Activated naive CD4-positive, alpha-beta T cell treated with anti-CD3 and anti-CD28 coated beads for 36 hours (primary cell): ENCODE measurements around the gene MTG2. TPM values are rescaled to one million over a fixed set of nuclear protein-coding genes. Genes with fewer than 3 reads are reported as not detected.

ENCODE experiments used
- CTCF ChIA-PET: fragments of 350-600 bp; sonication (Branson Sonifier 250); formaldehyde crosslinking; loops from one replicate; lab custom pipeline; 2021; ENCODE audit warnings: antibody characterized with exemption; lab: Charles Lee
- DNase-seq: peaks from one replicate; pipeline ENCODE4 v3.0.0-alpha.2; 2020
- H3K27ac Mint-ChIP-seq: one replicate; pipeline ENCODE4 v1.8.0; 2021; ENCODE audit warnings: mild to moderate bottlenecking, mixed read lengths
- H3K27me3 Mint-ChIP-seq: one replicate; pipeline ENCODE4 v1.8.0; 2021; ENCODE audit warnings: low read depth, mixed read lengths
- H3K36me3 Mint-ChIP-seq: one replicate; pipeline ENCODE4 v1.8.0; 2021; ENCODE audit warnings: low read depth, mixed read lengths
- H3K4me1 Mint-ChIP-seq: one replicate; pipeline ENCODE4 v1.8.0; 2021; ENCODE audit warnings: low read depth, mixed read lengths
- H3K4me3 Mint-ChIP-seq: one replicate; pipeline ENCODE4 v1.8.0; 2021; ENCODE audit warnings: mild to moderate bottlenecking, moderate library complexity, mixed read lengths
- H3K9me3 Mint-ChIP-seq: one replicate; pipeline ENCODE4 v1.8.0; 2021; ENCODE audit warnings: mixed read lengths
- intact Hi-C: fragments of 100-400 bp; cut with micrococcal nuclease; formaldehyde crosslinking; loops from one replicate; pipeline ENCODE4 v1.15.1; 2023
- total RNA-seq, 2 experiments: library from RNA; stranded (reverse); gene quantifications; one replicate each; pipeline ENCODE4 v1.2.3, GENCODE V29; 2021

The MTG2 gene
- total RNA-seq, 2 experiments from 2014 or later: 34.3 to 36.4 TPM

GRCh38 chr20:62233684-62234083 is 50.9 kb downstream of the MTG2 start:
- peaks cover 2% of the 10 kb centered on the region for H3K27me3 Mint-ChIP-seq
- intact Hi-C loops: no loop called here
- DNase-seq: no peak
- H3K36me3 Mint-ChIP-seq: no peaks in the 10 kb centered on the region
- H3K27ac Mint-ChIP-seq: no peak overlapping the region
- peaks cover 5% of the 10 kb centered on the region for H3K4me1 Mint-ChIP-seq
- no peaks in the 10 kb centered on the region for H3K9me3 Mint-ChIP-seq
- H3K4me3 Mint-ChIP-seq: no peak overlapping the region
- CTCF ChIA-PET: interaction anchor here (0.6 kb wide), 1 partner anchor 176 kb away, joined by 3 read pairs; no protein-coding TSS in a partner anchor

GRCh38 chr20:62234339-62234738 is 51.5 kb downstream of the MTG2 start:
- no peak overlapping the region for H3K27ac Mint-ChIP-seq
- no peak overlapping the region for H3K4me3 Mint-ChIP-seq
- CTCF ChIA-PET: interaction anchor here (0.6 kb wide), 1 partner anchor 175 kb away, joined by 3 read pairs; no protein-coding TSS in a partner anchor
- H3K36me3 Mint-ChIP-seq: no peaks in the 10 kb centered on the region
- peaks cover 2% of the 10 kb centered on the region for H3K27me3 Mint-ChIP-seq
- intact Hi-C loops: no loop called here
- no peaks in the 10 kb centered on the region for H3K9me3 Mint-ChIP-seq
- peaks cover 8% of the 10 kb centered on the region for H3K4me1 Mint-ChIP-seq
- no peak for DNase-seq

- DNase-seq: no peak
- intact Hi-C loops: loop anchor here (5.0 kb wide), 1 partner anchor 542 kb away; no protein-coding TSS in a partner anchor
- peaks cover 15% of the 10 kb centered on the region for H3K4me1 Mint-ChIP-seq
- H3K4me3 Mint-ChIP-seq: no peak overlapping the region
- H3K27me3 Mint-ChIP-seq: peaks cover 2% of the 10 kb centered on the region
- CTCF ChIA-PET: no interaction called here
- H3K36me3 Mint-ChIP-seq: no peaks in the 10 kb centered on the region
- H3K9me3 Mint-ChIP-seq: no peaks in the 10 kb centered on the region
- H3K27ac Mint-ChIP-seq: no peak overlapping the region
Measured at GRCh38 chr20:62235001-62235776, 52.4 kb downstream of the MTG2 start.

GRCh38 chr20:62235777-62236157 is 52.9 kb downstream of the MTG2 start:
- intact Hi-C loops: loop anchor here (5.0 kb wide), 1 partner anchor 542 kb away; no protein-coding TSS in a partner anchor
- Mint-ChIP-seq H3K27ac (no peak overlapping the region), H3K9me3 (no peaks in the 10 kb centered on the region), H3K27me3 (peaks cover 2% of the 10 kb centered on the region), H3K4me3 (no peak overlapping the region), H3K4me1 (peaks cover 20% of the 10 kb centered on the region), H3K36me3 (no peaks in the 10 kb centered on the region)
- CTCF ChIA-PET: interaction anchor here (1.0 kb wide), 1 partner anchor 147 kb away, joined by 3 read pairs; no protein-coding TSS in a partner anchor
- DNase-seq: no peak

GRCh38 chr20:62236200-62236599 is 53.4 kb downstream of the MTG2 start:
- H3K9me3 Mint-ChIP-seq: no peaks in the 10 kb centered on the region
- intact Hi-C loops: loop anchor here (5.0 kb wide), 1 partner anchor 541 kb away; no protein-coding TSS in a partner anchor
- CTCF ChIA-PET: interaction anchor here (1.0 kb wide), 1 partner anchor 146 kb away, joined by 3 read pairs; no protein-coding TSS in a partner anchor
- H3K36me3 Mint-ChIP-seq: no peaks in the 10 kb centered on the region
- no peak overlapping the region for H3K4me3 Mint-ChIP-seq
- DNase-seq: no peak
- H3K4me1 Mint-ChIP-seq: peaks cover 20% of the 10 kb centered on the region
- peaks cover 2% of the 10 kb centered on the region for H3K27me3 Mint-ChIP-seq
- H3K27ac Mint-ChIP-seq: no peak overlapping the region

GRCh38 chr20:62236766-62237513 is 54.1 kb downstream of the MTG2 start:
- Mint-ChIP-seq H3K27ac (no peak overlapping the region), H3K4me1 (peaks cover 26% of the 10 kb centered on the region), H3K27me3 (peaks cover 2% of the 10 kb centered on the region), H3K9me3 (no peaks in the 10 kb centered on the region), H3K36me3 (no peaks in the 10 kb centered on the region), H3K4me3 (no peak overlapping the region)
- DNase-seq: no peak
- intact Hi-C loops: loop anchor here (5.0 kb wide), 1 partner anchor 540 kb away; no protein-coding TSS in a partner anchor
- CTCF ChIA-PET: interaction anchor here (1.0 kb wide), 1 partner anchor 146 kb away, joined by 3 read pairs; no protein-coding TSS in a partner anchor

- H3K4me1 Mint-ChIP-seq: peaks cover 28% of the 10 kb centered on the region
- H3K9me3 Mint-ChIP-seq: no peaks in the 10 kb centered on the region
- no peaks in the 10 kb centered on the region for H3K36me3 Mint-ChIP-seq
- DNase-seq: no peak
- H3K27ac Mint-ChIP-seq: peak overlapping the region; percentile 79
- H3K27me3 Mint-ChIP-seq: no peaks in the 10 kb centered on the region
- peak overlapping the region; percentile 74 for H3K4me3 Mint-ChIP-seq
- CTCF ChIA-PET: no interaction called here
- intact Hi-C loops: loop anchor here (5.0 kb wide), 1 partner anchor 540 kb away; no protein-coding TSS in a partner anchor
Measured at GRCh38 chr20:62237514-62237800, 54.6 kb downstream of the MTG2 start.

GRCh38 chr20:62237801-62238568 is 55.2 kb downstream of the MTG2 start, which contains the start of gene OSBPL2:
OSBPL2 (plus strand) TSS chr20:62238521; CDS start chr20:62256185, 17,664 bp downstream.
- H3K4me3 Mint-ChIP-seq: peak within 1 kb of the TSS; percentile 78
- CTCF ChIA-PET: no interaction called here

GRCh38 chr20:62238569-62239277 is 55.9 kb downstream of the MTG2 start:
- intact Hi-C loops: loop anchor here (1.0 to 5.0 kb wide), 7 partner anchors 56 to 557 kb away; partner anchors contain the start of genes ADRM1, LSM14B, RPS21 and TAF4
- Mint-ChIP-seq H3K36me3 (no peaks in the 10 kb centered on the region), H3K27me3 (no peaks in the 10 kb centered on the region), H3K27ac (peak overlapping the region; percentile 56), H3K4me3 (peak overlapping the region; percentile 78), H3K4me1 (peaks cover 28% of the 10 kb centered on the region), H3K9me3 (no peaks in the 10 kb centered on the region)
- CTCF ChIA-PET: no interaction called here
- no peak for DNase-seq

More at GRCh38 chr20:62237801-62238568, 55.2 kb downstream of the MTG2 start, which contains the start of gene OSBPL2:
- intact Hi-C loops: loop anchor here (1.0 to 5.0 kb wide), 7 partner anchors 56 to 557 kb away; partner anchors contain the start of genes ADRM1, LSM14B, RPS21 and TAF4
- Mint-ChIP-seq H3K36me3 (no peaks in the 10 kb centered on the region), H3K9me3 (no peaks in the 10 kb centered on the region), H3K27ac (peak within 1 kb of the TSS; percentile 79), H3K27me3 (no peaks in the 10 kb centered on the region), H3K4me1 (peaks cover 28% of the 10 kb centered on the region)
- DNase-seq: peak; percentile 100

GRCh38 chr20:62239278-62239879 is 56.6 kb downstream of the MTG2 start:
- peak overlapping the region; percentile 78 for H3K4me3 Mint-ChIP-seq
- peaks cover 32% of the 10 kb centered on the region for H3K4me1 Mint-ChIP-seq
- CTCF ChIA-PET: no interaction called here
- no peaks in the 10 kb centered on the region for H3K9me3 Mint-ChIP-seq
- H3K27ac Mint-ChIP-seq: peak overlapping the region; percentile 56
- DNase-seq: no peak
- no peaks in the 10 kb centered on the region for H3K27me3 Mint-ChIP-seq
- no peaks in the 10 kb centered on the region for H3K36me3 Mint-ChIP-seq
- intact Hi-C loops: loop anchor here (5.0 kb wide), 1 partner anchor 538 kb away; no protein-coding TSS in a partner anchor
